Psoas muscle (tissue), 8 donors: Measurements from ENCODE around the gene PINK1. TPM values are rescaled to one million over a fixed set of nuclear protein-coding genes. Genes with fewer than 3 reads are reported as not detected.

Source experiments
- ATAC-seq, 4 donors: fragments of 200-7000 bp; cut with Tn5 transposase; one replicate each; pipeline ENCODE4 v1.9.1; 2020; ENCODE audit warnings: moderate library complexity in 3 of 4, mild to moderate bottlenecking in 2 of 4
- DNase-seq, 2 donors: peaks; one replicate each; pipeline ENCODE4 v3.0.0-alpha.2; 2020
- H3K27ac ChIP-seq: fragments of 200-600 bp; one replicate; pipeline ENCODE4 v1.8.0; 2022
- H3K27me3 ChIP-seq, 3 donors: fragments of 200-600 bp in 1 of 3; one replicate each; pipeline versions ENCODE4 v1.6.1 to v1.8.0; 2013 to 2022; ENCODE audit warnings: low read length in 2 of 3, mild to moderate bottlenecking in 2 of 3, moderate library complexity in 1 of 3; ENCODE audit not compliant: insufficient read depth in 3 of 3
- H3K36me3 ChIP-seq, 2 donors: fragments of 200-600 bp in 1 of 2; one replicate each; pipeline versions ENCODE4 v1.6.1 to v1.8.0; 2013 to 2022; ENCODE audit warnings: low read depth in 1 of 2, mild to moderate bottlenecking in 1 of 2, moderate library complexity in 1 of 2; ENCODE audit not compliant: insufficient read depth in 1 of 2
- H3K4me1 ChIP-seq: fragments of 200-600 bp; one replicate; pipeline ENCODE4 v1.8.0; 2022
- H3K4me3 ChIP-seq: fragments of 200-600 bp; one replicate; pipeline ENCODE4 v1.8.0; 2022; ENCODE audit warnings: mild to moderate bottlenecking
- H3K9me3 ChIP-seq: fragments of 200-600 bp; one replicate; pipeline ENCODE4 v1.8.0; 2022
- CTCF ChIP-seq: fragments of 200-600 bp; IDR thresholded peaks from one replicate; pipeline ENCODE4 v1.8.0; 2022; ENCODE audit warnings: antibody characterized with exemption
- WGBS, 3 donors: extraction: QIAGEN DNeasy Blood & Tissue Kit; methylation state at CpG; one replicate each; pipeline versions ENCODE4 v1.1.6 to v1.1.7; 2013; 5-methylcytosine and 5-hydroxymethylcytosine counted together
- intact Hi-C, 2 donors: fragments of 100-400 bp; cut with DNase I; formaldehyde crosslinking; loops; one replicate each; pipeline versions ENCODE4 v1.11.0 to v1.14.2; 2022
- polyA plus RNA-seq, 3 donors: library from polyadenylated mRNA; stranded (reverse); fragments of 200-250 nt; gene quantifications; one replicate each; pipeline ENCODE4 v1.2.3, GENCODE V29; 2013
- total RNA-seq, 4 donors: library from RNA; stranded (reverse); fragmentation: NEBNext Ultra II Directional in 2 of 4; extraction: Animal tissue kit (Norgen Biotek cat#: 25700) in 2 of 4; gene quantifications; one replicate each; pipeline versions ENCODE4 v1.2.1 to v1.2.4, GENCODE V29; 2021 to 2023
- donor health status: healthy with polysubstance abuse.
- donor health status: DM: no; HTN: no; CAD: no; lungs with moderate emphysema.
- donor health status: Bipolar disorder and iron deficiency.
- donor health status: healthy.
- donor health status: DM: yes; HTN: yes; CAD: no.
- donor health status: DM: no; HTN: no; CAD: no.
- donor health status: DM: no; HTN: no; CAD: no.
- donor health status: DM: yes; HTN: yes; CAD: no.

PINK1 gene
- total and polyA plus RNA-seq, 7 donors: 218 to 506 (median 383) TPM

GRCh38 chr1:20636785-20637347 is 3.6 kb downstream of the PINK1 start:
- peaks cover 2 to 49% of the 10 kb centered on the region in 2 donors for H3K36me3 ChIP-seq
- no peak for TF ChIP-seq CTCF
- ATAC-seq: no peak
- no peaks in the 10 kb centered on the region for H3K9me3 ChIP-seq
- no peaks in the 10 kb centered on the region for H3K27me3 ChIP-seq
- no peak for DNase-seq
- WGBS, 3 donors: 78 to 84% (median 83%) methylated on average over 8 of the region's 8 CpGs
- no peak overlapping the region for H3K4me3 ChIP-seq
- intact Hi-C loops: no loop called here
- H3K27ac ChIP-seq: no peak overlapping the region
- H3K4me1 ChIP-seq: peaks cover 19% of the 10 kb centered on the region

- DNase-seq (no peak), ATAC-seq (peak; percentile 50 to 82 (median 64))
- H3K4me3 ChIP-seq: no peak overlapping the region
- H3K36me3 ChIP-seq: peaks cover 4 to 82% of the 10 kb centered on the region in 2 donors
- TF ChIP-seq CTCF: peak; percentile 74
- WGBS, 3 donors: 27 to 38% (median 28%) methylated on average over 6 of the region's 6 CpGs
- H3K27ac ChIP-seq: no peak overlapping the region
- peaks cover 10% of the 10 kb centered on the region for H3K4me1 ChIP-seq
- intact Hi-C loops: no loop called here
- H3K27me3 ChIP-seq: no peaks in the 10 kb centered on the region
- no peaks in the 10 kb centered on the region for H3K9me3 ChIP-seq
Observed at GRCh38 chr1:20640183-20640597, 6.9 kb downstream of the PINK1 start.

GRCh38 chr1:20641975-20642374 is 8.7 kb downstream of the PINK1 start:
- Histone ChIP-seq H3K36me3 (peaks cover 4 to 99% of the 10 kb centered on the region in 2 donors), H3K4me3 (no peak overlapping the region), H3K27ac (no peak overlapping the region), H3K9me3 (no peaks in the 10 kb centered on the region), H3K4me1 (no peaks in the 10 kb centered on the region), H3K27me3 (no peaks in the 10 kb centered on the region)
- 75 to 81% (median 77%) methylated on average over 10 of the region's 10 CpGs for WGBS, 3 donors
- no peak for TF ChIP-seq CTCF
- intact Hi-C loops: no loop called here
- DNase-seq: no peak
- ATAC-seq: no peak

GRCh38 chr1:20643080-20643479 is 9.8 kb downstream of the PINK1 start:
- no peak for TF ChIP-seq CTCF
- intact Hi-C loops: no loop called here
- ATAC-seq (no peak), DNase-seq (no peak)
- Histone ChIP-seq H3K9me3 (no peaks in the 10 kb centered on the region), H3K27me3 (no peaks in the 10 kb centered on the region), H3K4me1 (no peaks in the 10 kb centered on the region), H3K27ac (no peak overlapping the region), H3K4me3 (no peak overlapping the region), H3K36me3 (peaks cover 5 to 99% of the 10 kb centered on the region in 2 donors)
- WGBS, 3 donors: 37 to 64% (median 55%) methylated on average over 6 of the region's 6 CpGs

GRCh38 chr1:20644416-20644815 is 11.2 kb downstream of the PINK1 start:
- no peaks in the 10 kb centered on the region for H3K9me3 ChIP-seq
- intact Hi-C loops: no loop called here
- no peak overlapping the region for H3K27ac ChIP-seq
- H3K4me1 ChIP-seq: no peaks in the 10 kb centered on the region
- DNase-seq: no peak
- peaks cover 7 to 99% of the 10 kb centered on the region in 2 donors for H3K36me3 ChIP-seq
- H3K27me3 ChIP-seq: no peaks in the 10 kb centered on the region
- no peak for TF ChIP-seq CTCF
- ATAC-seq: no peak
- 86 to 90% (median 88%) methylated on average over 13 of the region's 13 CpGs for WGBS, 3 donors
- H3K4me3 ChIP-seq: no peak overlapping the region
